HepG2 (cell line): ENCODE data around the gene DDX28. TPM values are rescaled to one million over a fixed set of nuclear protein-coding genes. Genes with fewer than 3 reads are reported as not detected.
A peak's percentile ranks its signal among the peaks of the same experiment; 100 is the strongest.

Experiments used
- CAMTA2 ChIP-seq: sonication (generic); formaldehyde crosslinking; IDR thresholded peaks from 2 replicates; pipeline ENCODE4 v1.4.0; 2020; ENCODE audit warnings: mild to moderate bottlenecking, missing genetic modification reagents, borderline replicate concordance
- CHCHD3 ChIP-seq: sonication (generic); formaldehyde crosslinking; IDR thresholded peaks from 2 replicates; pipeline ENCODE4 v1.8.0; 2022; ENCODE audit warnings: mild to moderate bottlenecking, missing genetic modification reagents, moderate library complexity
- KDM5B ChIP-seq: sonication (generic); formaldehyde crosslinking; IDR thresholded peaks from 2 replicates; pipeline ENCODE4 v1.4.0; 2020; ENCODE audit warnings: missing genetic modification reagents, mild to moderate bottlenecking, borderline replicate concordance
- KMT2B ChIP-seq: IDR thresholded peaks from 2 replicates; pipeline ENCODE4 v1.6.1; 2016; ENCODE audit warnings: missing genetic modification reagents, missing compliant biosample characterization
- NCOA2 ChIP-seq: sonication (generic); formaldehyde crosslinking; IDR thresholded peaks from 2 replicates; pipeline ENCODE4 v1.8.0; 2022; ENCODE audit warnings: inconsistent platforms
- NR2C2 ChIP-seq: sonication (generic); formaldehyde crosslinking; IDR thresholded peaks from 2 replicates; pipeline ENCODE4 v1.4.0; 2020; ENCODE audit warnings: missing genetic modification reagents, mild to moderate bottlenecking, moderate library complexity, borderline replicate concordance
- NR2F6 ChIP-seq, 2 experiments: IDR thresholded peaks; 2 replicates each; pipeline ENCODE4 v1.6.1; 2016; ENCODE audit warnings: antibody characterized with exemption in 1 of 2, mild to moderate bottlenecking in 1 of 2
- PITX1 ChIP-seq: sonication (generic); formaldehyde crosslinking; IDR thresholded peaks from 2 replicates; pipeline ENCODE4 v1.5.1; 2020; ENCODE audit warnings: mild to moderate bottlenecking, missing genetic modification reagents
- RAD21 ChIP-seq: fragments of 450-650 bp; formaldehyde crosslinking; IDR thresholded peaks from 2 replicates; pipeline ENCODE4 v1.5.0; 2020; ENCODE audit warnings: mild to moderate bottlenecking
- REPIN1 ChIP-seq: sonication (generic); formaldehyde crosslinking; IDR thresholded peaks from 2 replicates; pipeline ENCODE4 v1.8.0; 2022; ENCODE audit warnings: missing genetic modification reagents, low read depth, mild to moderate bottlenecking, borderline replicate concordance
- SIN3B ChIP-seq: fragments of 150-350 bp; IDR thresholded peaks from 2 replicates; pipeline ENCODE4 v1.6.1; 2014; ENCODE audit warnings: low read length
- TEAD3 ChIP-seq: optimal IDR thresholded peaks from 2 replicates; pipeline ENCODE3; 2016; ENCODE audit warnings: borderline replicate concordance
- ZC3H13 ChIP-seq: sonication (generic); formaldehyde crosslinking; IDR thresholded peaks from 2 replicates; pipeline ENCODE4 v1.8.1; 2023; ENCODE audit warnings: mild to moderate bottlenecking, missing genetic modification reagents, moderate library complexity
- ZFY ChIP-seq: sonication (generic); formaldehyde crosslinking; IDR thresholded peaks from 2 replicates; pipeline ENCODE4 v1.4.0; 2020; ENCODE audit warnings: missing genetic modification reagents
- ZNF431 ChIP-seq: sonication (generic); formaldehyde crosslinking; IDR thresholded peaks from 2 replicates; pipeline ENCODE4 v1.9.0; 2022; ENCODE audit warnings: missing genetic modification reagents, low read depth, mild to moderate bottlenecking, borderline replicate concordance
- ZNF761 ChIP-seq: sonication (generic); formaldehyde crosslinking; conservative IDR thresholded peaks from 2 replicates; pipeline ENCODE4 v1.4.0; 2020; ENCODE audit warnings: mild to moderate bottlenecking, missing genetic modification reagents
- ZNF772 ChIP-seq: sonication (generic); formaldehyde crosslinking; IDR thresholded peaks from 2 replicates; pipeline ENCODE4 v1.5.0; 2020; ENCODE audit warnings: mild to moderate bottlenecking, missing genetic modification reagents
- ZSCAN31 ChIP-seq: sonication (generic); formaldehyde crosslinking; IDR thresholded peaks from 2 replicates; pipeline ENCODE4 v1.5.0; 2020; ENCODE audit warnings: low read depth, mild to moderate bottlenecking, missing genetic modification reagents
- ZUFSP ChIP-seq: sonication (generic); formaldehyde crosslinking; IDR thresholded peaks from 2 replicates; pipeline ENCODE4 v1.9.0; 2021; ENCODE audit warnings: missing genetic modification reagents, mild to moderate bottlenecking, borderline replicate concordance
- polyA plus RNA-seq, 8 experiments: library from polyadenylated mRNA; depleted of rRNA in 3 of 8; stranded (reverse) in 7 of 8; unstranded in 1 of 8; fragments of >200 nt; fragmentation: Illumina TruSeq in 4 of 8; extraction: Trizol in 4 of 8; gene quantifications; 2 replicates each; pipeline versions ENCODE4 v1.2.1 to v1.2.3, GENCODE V29; 2011 to 2016; ENCODE audit warnings: low read depth in 4 of 8, missing spikeins in 1 of 8, mixed read lengths in 1 of 8; ENCODE audit not compliant: insufficient read depth in 1 of 8
- total RNA-seq, 5 experiments: library from RNA; depleted of rRNA; stranded (reverse); fragments of >200 nt; fragmentation: Illumina TruSeq; extraction: Trizol; gene quantifications; 2 replicates each; pipeline ENCODE4 v1.2.3, GENCODE V29; 2016; ENCODE audit warnings: low read depth in 1 of 5
- TF ChIP-seq, protein P1 (sequence below): sonication (generic); formaldehyde crosslinking; IDR thresholded peaks from 2 replicates; pipeline ENCODE4 v1.9.0; 2021; ENCODE audit warnings: missing genetic modification reagents, borderline replicate concordance
- TF ChIP-seq, protein P2 (sequence below): sonication (generic); formaldehyde crosslinking; IDR thresholded peaks from 2 replicates; pipeline ENCODE4 v1.4.0; 2020; ENCODE audit warnings: missing genetic modification reagents, borderline replicate concordance

The DDX28 gene
- total and polyA plus RNA-seq, 2 of the 13 experiments (the other 11 are each of a cell fraction or from before 2014, with no cell fraction given), result 14.1 to 16.4 TPM

DNA sequence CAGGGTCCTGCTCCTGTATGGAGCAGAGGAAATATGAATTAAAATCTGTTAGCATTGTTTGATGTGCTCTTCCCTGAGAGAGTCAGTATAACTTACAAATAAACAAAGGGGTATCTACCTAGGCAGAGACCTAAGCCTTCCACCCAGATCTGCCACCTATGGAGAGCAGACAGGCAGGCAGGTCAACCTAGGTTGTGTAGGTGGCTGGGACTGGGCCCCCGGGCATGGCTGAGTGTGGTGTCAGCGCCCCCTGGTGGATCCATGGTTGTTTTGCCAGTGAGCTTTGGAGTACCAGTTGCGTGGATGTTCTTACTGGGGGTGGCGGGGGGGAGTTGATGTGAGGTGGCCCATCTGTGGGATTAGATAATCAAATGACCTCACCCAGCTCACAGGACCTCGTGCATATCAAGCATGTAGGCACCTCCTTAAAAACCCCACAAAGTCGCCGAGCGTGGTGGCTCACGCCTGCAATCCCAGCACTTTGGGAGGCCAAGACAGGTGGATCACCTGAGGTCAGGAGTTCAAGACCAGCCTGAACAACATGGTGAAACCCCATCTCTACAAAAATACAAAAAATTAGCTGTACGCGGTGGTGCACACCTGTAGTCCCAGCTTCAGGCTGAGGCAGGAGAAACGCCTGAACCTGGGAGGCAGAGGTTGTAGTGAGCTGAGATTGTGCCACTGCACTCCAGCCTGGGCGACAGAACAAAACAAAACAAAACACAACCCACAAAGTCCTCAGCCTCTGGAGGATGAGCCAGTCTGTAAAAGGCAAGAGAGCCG, 17.7 kb upstream of the DDX28 start (continued):
- TF ChIP-seq, protein P1, sequence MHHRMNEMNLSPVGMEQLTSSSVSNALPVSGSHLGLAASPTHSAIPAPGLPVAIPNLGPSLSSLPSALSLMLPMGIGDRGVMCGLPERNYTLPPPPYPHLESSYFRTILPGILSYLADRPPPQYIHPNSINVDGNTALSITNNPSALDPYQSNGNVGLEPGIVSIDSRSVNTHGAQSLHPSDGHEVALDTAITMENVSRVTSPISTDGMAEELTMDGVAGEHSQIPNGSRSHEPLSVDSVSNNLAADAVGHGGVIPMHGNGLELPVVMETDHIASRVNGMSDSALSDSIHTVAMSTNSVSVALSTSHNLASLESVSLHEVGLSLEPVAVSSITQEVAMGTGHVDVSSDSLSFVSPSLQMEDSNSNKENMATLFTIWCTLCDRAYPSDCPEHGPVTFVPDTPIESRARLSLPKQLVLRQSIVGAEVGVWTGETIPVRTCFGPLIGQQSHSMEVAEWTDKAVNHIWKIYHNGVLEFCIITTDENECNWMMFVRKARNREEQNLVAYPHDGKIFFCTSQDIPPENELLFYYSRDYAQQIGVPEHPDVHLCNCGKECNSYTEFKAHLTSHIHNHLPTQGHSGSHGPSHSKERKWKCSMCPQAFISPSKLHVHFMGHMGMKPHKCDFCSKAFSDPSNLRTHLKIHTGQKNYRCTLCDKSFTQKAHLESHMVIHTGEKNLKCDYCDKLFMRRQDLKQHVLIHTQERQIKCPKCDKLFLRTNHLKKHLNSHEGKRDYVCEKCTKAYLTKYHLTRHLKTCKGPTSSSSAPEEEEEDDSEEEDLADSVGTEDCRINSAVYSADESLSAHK (CRISPR knock-in tag), result no peak
- TF ChIP-seq PITX1 (peak; percentile 72), ZC3H13 (no peak), CAMTA2 (no peak), ZFY (CRISPR knock-in tag) (peak; percentile 45), ZNF761 (CRISPR knock-in tag) (0 out of 2 replicates have a peak, but pooled peaks have one; percentile 48), TEAD3 (peak; percentile 37), ZNF431 (CRISPR knock-in tag) (0 out of 2 replicates have a peak, but pooled peaks have one; percentile 66), ZSCAN31 (peak; percentile 41; the same call in 1 of the 2 replicates), NR2F6 (IDR thresholded peaks at IDR 0.05) (no peak), NR2F6 (CRISPR knock-in tag; IDR thresholded peaks at IDR 0.05) (peak; percentile 70; the same call in 1 of the 2 replicates), RAD21 (CRISPR knock-in tag) (peak; percentile 97), KMT2B (CRISPR knock-in tag) (0 out of 2 replicates have a peak, but pooled peaks have one; percentile 35), CHCHD3 (CRISPR knock-in tag) (no peak), ZUFSP (CRISPR knock-in tag) (no peak), NCOA2 (peak; percentile 11; the same call in 1 of the 2 replicates), KDM5B (CRISPR knock-in tag) (peak; percentile 31; the same call in 1 of the 2 replicates), SIN3B (peak; percentile 62; the same call in 1 of the 2 replicates), ZNF772 (peak; percentile 89), NR2C2 (CRISPR knock-in tag) (peak; percentile 34; the same call in 1 of the 2 replicates), REPIN1 (CRISPR knock-in tag) (peak; percentile 79)
- TF ChIP-seq, protein P2, sequence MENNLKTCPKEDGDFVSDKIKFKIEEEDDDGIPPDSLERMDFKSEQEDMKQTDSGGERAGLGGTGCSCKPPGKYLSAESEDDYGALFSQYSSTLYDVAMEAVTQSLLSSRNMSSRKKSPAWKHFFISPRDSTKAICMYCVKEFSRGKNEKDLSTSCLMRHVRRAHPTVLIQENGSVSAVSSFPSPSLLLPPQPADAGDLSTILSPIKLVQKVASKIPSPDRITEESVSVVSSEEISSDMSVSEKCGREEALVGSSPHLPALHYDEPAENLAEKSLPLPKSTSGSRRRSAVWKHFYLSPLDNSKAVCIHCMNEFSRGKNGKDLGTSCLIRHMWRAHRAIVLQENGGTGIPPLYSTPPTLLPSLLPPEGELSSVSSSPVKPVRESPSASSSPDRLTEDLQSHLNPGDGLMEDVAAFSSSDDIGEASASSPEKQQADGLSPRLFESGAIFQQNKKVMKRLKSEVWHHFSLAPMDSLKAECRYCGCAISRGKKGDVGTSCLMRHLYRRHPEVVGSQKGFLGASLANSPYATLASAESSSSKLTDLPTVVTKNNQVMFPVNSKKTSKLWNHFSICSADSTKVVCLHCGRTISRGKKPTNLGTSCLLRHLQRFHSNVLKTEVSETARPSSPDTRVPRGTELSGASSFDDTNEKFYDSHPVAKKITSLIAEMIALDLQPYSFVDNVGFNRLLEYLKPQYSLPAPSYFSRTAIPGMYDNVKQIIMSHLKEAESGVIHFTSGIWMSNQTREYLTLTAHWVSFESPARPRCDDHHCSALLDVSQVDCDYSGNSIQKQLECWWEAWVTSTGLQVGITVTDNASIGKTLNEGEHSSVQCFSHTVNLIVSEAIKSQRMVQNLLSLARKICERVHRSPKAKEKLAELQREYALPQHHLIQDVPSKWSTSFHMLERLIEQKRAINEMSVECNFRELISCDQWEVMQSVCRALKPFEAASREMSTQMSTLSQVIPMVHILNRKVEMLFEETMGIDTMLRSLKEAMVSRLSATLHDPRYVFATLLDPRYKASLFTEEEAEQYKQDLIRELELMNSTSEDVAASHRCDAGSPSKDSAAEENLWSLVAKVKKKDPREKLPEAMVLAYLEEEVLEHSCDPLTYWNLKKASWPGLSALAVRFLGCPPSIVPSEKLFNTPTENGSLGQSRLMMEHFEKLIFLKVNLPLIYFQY (CRISPR knock-in tag), result 0 out of 2 replicates have a peak, but pooled peaks have one; percentile 46
